HuH-7 (cell line): ENCODE measurements around the gene DDX1.

Experiments used
- DNase-seq: peaks from one replicate; pipeline ENCODE4 v3.0.0; 2011; ENCODE audit warnings: low spot score

Gene DDX1

GRCh38 chr2:15664273-15665066 is 72.8 kb downstream of the DDX1 start:
- no peak for DNase-seq

- peak; percentile 74 for DNase-seq
Measured at GRCh38 chr2:15665067-15665942, 73.6 kb downstream of the DDX1 start.

GRCh38 chr2:15665943-15666460 is 74.3 kb downstream of the DDX1 start:
- DNase-seq, result no peak

GRCh38 chr2:15666861-15667808 is 75.5 kb downstream of the DDX1 start:
- no peak for DNase-seq

- no peak for DNase-seq
Measured at GRCh38 chr2:15667809-15668556, 76.3 kb downstream of the DDX1 start.

- DNase-seq, result no peak
Measured at GRCh38 chr2:15668611-15669305, 77.1 kb downstream of the DDX1 start.

- DNase-seq, result no peak
Measured at GRCh38 chr2:15669375-15669910, 77.8 kb downstream of the DDX1 start.

- DNase-seq, result no peak
Measured at GRCh38 chr2:15670469-15670868, 78.8 kb downstream of the DDX1 start.

- no peak for DNase-seq
Measured at GRCh38 chr2:15670981-15671380, 79.3 kb downstream of the DDX1 start.

GRCh38 chr2:15671409-15671808 is 79.7 kb downstream of the DDX1 start:
- DNase-seq, result no peak

- DNase-seq, result no peak
Measured at GRCh38 chr2:15671842-15672815, 80.5 kb downstream of the DDX1 start.

- DNase-seq, result no peak
Measured at GRCh38 chr2:15672961-15673918, 81.6 kb downstream of the DDX1 start.

GRCh38 chr2:15673919-15674636 is 82.4 kb downstream of the DDX1 start:
- peak; percentile 75 for DNase-seq

GRCh38 chr2:15674637-15675455 is 83.2 kb downstream of the DDX1 start:
- DNase-seq, result peak; percentile 35

- no peak for DNase-seq
Measured at GRCh38 chr2:15675456-15676195, 84.0 kb downstream of the DDX1 start.
